HG03103 (cell line): ENCODE measurements around the gene POLR3GL.
"Not testable (repeated sequence)": the region's sequence is repeated elsewhere in the genome, so short reads cannot be mapped to it uniquely, and the experiment has no call there.

Experiments used
- ATAC-seq: cut with Tn5 transposase; IDR thresholded peaks from one replicate; pipeline ENCODE4 v1.9.1; 2021; ENCODE audit warnings: low read depth; ENCODE audit not compliant: unreplicated experiment

Gene POLR3GL

DNA sequence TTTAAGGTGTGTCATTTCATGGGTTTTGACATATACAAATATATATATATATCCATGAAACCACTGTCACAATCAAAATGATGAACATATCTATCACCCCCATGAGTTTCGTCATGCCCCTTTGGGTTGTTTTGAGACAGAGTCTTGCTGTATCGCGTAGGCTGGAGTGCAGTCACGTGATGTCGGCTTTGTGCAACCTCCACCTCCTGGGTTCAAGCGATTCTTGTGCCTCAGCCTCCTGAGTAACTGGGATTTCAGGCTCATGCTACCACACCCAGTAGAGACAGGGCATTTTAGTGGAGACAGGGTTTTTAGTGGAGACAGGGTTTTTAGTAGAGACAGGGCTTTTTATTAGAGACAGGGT, 49.1 kb downstream of the POLR3GL start:
- ATAC-seq, result no peak

DNA sequence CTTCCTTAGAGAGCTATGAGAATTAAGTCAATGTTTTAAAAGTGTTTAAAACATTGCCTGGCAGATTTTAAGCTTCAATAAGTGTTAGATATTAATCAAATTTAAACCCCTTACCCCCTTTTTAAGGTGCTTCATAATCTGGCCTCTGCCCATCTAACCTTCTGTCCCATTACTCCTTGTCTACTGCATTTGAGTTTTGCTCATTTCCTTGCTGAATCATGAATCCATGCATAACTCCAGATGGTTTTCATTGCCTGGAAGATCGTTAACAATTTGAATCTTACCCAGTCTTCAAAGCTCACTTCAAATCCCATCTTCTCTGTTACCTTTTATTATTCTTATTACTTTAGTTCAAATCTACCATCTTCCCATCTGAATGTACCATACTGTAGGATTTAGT, 52.4 kb downstream of the POLR3GL start:
- no peak for ATAC-seq

DNA sequence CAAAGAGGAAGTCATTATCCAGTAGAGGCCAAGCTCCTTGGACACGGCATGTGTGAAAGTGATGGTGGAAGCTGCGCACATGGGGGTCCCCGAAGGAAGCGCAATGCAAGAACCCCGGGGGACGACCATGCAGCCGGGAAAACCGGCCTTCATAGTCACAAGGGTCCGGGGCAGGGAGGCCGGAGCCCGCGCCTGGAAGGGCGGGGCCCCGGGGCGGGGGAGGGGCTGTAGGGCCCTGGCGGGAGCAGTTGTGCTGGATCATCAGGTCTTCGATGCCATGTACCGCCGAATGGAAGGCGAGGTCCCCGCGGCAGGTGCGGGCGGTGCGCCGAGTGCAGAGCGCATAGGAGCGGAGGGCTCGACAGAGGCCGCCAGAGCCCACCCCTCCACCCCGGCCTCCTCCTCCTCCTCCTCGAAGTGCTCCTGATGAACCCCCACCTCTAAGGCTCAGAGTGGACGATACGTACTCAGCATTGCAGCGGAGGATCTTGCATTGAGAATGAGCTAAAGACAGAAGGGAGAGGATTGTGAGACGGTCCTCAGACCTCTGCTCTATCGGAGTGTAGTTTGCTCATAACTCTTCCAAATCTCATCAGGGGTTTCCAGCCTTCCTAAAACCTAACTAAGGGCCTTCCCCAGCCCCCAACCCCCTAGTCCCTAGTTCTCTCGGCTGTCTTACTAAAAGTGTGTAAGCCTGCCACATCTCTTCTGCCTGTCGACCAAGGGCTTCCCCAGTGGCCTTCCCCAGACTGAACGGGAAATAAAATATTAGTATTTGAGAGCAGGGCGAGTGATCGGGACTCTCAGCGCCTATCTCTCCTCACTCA, 55.0 kb downstream of the POLR3GL start:
- no peak for ATAC-seq

DNA sequence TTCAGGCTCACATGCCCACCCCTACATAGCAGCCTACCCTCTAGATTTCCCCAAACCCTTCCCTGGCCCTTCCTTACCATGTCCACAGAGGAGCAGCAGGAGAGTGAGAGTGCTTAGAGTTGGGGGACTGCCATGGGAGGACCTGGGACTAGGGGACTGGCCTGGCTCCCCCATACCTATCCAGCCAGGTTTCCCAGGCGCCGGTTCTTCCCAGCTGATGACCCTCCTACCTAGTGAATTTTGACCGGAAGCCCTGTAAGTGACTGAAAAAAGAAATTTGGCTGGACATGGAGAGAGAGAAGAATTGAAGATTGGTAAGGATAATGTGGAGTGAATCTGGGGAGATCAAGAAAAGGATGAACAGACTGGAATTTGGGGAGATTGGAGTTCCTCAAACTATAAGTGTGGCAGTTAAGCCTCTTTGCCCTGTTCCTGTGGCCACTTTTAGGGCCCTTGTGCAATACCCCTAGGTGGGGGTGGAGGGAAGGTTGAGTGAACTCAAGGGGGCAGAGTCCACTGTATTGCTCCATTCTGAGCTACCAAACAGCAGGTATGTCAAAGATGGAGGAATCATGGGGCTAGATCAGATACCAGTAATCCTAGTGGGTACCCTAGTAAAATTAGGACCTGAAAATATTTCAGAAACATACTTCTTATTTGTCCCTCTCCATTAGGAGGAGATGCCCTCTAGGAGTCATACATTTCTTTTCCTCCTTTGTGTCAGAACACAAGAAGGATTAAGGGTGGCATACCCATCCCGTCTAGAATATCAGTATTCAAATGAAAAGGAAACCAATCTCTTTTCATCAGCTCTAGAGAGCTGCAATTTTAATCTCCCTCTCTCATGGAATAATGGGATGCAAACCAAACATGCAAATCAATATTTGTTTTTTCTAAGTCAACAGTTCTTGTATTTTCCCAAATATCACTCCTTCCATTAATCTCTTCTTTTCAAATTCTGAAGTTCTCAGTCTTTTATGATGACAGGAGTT, 55.9 kb downstream of the POLR3GL start:
- ATAC-seq, result no peak

DNA sequence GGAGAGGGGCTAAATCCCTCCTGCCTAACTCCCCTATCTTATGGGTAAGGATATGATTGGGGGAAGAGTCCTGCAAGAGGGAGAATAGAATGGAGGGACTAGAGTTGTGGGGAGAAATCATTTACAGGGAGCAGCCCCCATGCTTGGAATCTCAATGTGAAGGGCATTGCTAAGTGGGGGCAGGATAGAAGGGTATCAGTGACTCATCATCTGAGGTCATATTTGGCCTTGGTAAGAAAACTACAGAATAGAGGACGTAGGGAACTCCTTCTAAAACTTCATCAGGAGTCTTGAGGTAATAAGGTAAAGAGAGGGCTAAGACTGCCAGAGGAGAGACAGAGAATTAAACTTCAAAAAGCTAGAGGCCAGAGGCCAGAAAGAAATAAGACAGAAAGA, 56.6 kb downstream of the POLR3GL start:
- ATAC-seq, result no peak

DNA sequence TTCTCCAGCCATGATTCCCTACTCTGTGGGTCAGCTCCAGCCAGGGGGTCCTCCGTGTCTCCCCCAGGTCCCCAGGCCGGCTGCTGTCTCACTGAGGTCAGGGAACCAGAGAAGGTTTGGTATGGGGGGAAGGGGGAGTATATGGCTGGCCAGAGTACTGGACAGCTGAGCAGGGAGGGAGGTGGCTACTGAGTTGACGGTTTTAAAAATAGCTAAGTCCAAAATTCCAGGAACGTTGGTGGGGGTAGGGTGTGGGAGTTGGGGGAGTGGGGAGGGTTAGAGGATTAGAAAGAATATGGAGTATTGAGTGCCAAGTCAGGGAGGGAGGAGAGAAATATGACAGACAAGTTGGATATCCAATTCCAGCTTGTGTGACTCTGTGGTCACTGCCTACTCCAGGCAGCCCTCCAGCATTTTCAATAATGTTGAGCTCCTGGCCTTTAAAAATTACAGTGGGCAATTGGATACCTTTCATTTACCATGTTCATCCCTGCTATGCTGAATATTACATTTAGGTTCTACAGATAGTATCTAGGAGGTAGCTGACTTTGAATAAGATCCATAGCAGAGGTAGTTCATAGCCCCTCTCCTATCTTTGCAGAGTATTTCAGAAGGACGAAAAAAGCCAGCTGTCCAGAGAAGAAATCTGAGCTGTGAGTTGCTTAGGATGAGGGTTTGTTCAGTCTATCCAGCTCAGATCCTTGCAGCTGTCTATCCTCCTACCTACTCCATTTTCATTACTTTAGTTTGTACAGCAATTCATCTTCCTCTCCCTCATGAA, 57.3 kb downstream of the POLR3GL start, which contains the start of gene HJV:
Gene HJV, minus strand, starts transcription at position 114 of the 781 bp plus-strand sequence. CDS start 1,504 bp downstream, outside the sequence.
- no peak for ATAC-seq

DNA sequence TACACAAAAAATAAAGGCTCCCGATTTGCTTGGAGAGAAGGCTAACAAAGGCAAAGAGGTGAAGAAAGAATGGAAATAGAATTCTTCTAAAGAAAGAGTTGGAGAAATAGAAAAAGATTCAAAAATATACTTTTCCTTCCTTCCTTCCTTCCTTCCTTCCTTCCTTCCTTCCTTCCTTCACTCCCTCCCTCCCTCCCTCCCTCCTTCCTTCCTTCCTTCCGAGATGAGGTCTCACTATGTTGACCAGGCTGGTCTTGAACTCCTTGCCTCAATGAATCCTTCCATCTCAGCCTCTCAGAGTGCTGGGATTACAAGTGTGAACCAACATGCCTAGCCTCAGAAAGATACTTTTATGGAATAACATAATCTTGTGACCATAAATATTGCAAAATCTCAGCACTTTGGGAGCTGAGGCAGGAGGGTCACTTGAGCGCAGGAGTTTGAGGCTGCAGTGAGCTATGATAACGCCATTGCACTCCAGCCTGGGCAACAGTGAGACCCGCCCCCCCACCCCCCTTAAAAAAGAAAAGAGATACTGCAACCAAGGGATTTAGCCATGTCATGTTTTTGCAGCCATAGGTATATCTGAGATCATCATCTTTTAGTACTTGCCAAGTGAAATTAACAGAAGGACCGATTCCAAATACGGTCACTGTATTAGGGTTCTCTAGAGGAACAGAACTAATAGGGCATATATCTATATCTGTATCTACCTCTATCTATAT, 58.1 kb downstream of the POLR3GL start:
- ATAC-seq, result no peak

DNA sequence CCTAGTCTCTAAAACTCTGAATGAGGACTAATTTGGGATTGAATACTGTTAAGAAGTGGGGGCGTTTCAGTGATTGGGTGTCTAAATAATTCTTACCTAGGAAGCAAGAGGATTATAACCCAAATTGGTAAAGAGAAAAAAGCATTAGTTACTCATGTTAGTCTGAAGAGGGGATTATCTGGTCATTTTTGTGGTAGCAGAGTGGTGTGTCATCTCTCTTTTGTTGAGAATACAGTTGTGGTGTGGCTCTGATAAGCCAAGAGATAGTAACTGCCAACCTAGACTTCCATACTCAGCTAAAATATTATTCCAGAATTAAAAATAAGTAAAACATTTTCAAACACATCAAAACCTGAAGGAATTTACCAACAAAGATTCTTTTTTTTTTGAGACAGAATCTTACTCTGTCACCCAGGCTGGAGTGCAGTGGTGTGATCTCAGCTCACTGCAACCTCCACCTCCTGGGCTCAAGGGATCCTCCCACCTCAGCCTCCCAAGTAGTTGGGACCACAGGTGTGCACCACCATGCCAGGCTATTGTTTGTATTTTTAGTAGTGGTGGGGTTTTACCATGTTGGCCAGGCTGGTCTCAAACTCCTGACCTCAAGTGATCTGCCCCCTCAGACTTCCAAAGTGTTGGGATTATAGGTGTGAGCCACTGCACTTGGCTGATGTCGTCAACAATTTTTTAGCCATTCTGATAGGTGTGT, 61.5 kb downstream of the POLR3GL start:
- ATAC-seq, result not testable (repeated sequence)

DNA sequence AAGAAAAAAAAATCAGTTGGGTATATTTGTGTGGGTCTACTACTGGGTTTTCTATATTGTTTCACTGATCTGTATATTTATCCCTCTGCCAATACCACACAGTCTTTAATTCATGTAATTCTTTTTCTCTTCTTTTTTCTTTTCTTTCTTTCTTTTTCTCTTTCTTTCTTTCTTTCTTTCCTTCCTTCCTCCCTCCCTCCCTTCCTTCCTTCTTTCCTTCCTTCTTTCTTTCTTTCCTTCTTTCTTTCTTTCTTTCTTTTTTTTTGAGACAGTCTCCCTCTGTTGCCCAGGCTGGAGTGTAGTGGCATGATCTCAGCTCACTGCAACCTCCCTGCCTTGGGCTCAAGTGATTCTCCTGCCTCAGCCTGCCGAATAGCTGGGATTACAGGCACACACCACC, 62.2 kb downstream of the POLR3GL start:
- ATAC-seq, result not testable (repeated sequence)
